Measurements from ENCODE around the gene DR1.
"Not testable (repeated sequence)": the region's sequence is repeated elsewhere in the genome, so short reads cannot be mapped to it uniquely, and the experiment has no call there.

The DR1 gene

GRCh38 chr1:93384656-93385055, 38.9 kb downstream of the DR1 start:
- Histone ChIP-seq H3K9me2 (replicated peaks; ENCODE audit: insufficient read depth, low read length) (no peaks in the 10 kb centered on the region), H2AFZ (ENCODE audit: low read length) (no peak overlapping the region), H4K20me1 (ENCODE audit: insufficient read depth, low read length) (no peaks in the 10 kb centered on the region), H3K9me3 (replicated peaks; ENCODE audit: insufficient read depth, low read length) (no peaks in the 10 kb centered on the region), H3K4me3 (ENCODE audit: low read length) (no peak overlapping the region), H3K4me2 (ENCODE audit: low read depth, low read length) (no peak overlapping the region), H3K27ac (ENCODE audit: low read length) (no peak overlapping the region), H3K4me1 (ENCODE audit: low read length) (no peaks in the 10 kb centered on the region), H3K36me3 (replicated peaks; ENCODE audit: insufficient read depth, low read length) (no peaks in the 10 kb centered on the region), H3K79me2 (ENCODE audit: low read length) (no peaks in the 10 kb centered on the region), H3K27me3 (replicated peaks; ENCODE audit: insufficient read depth, low read length) (no peaks in the 10 kb centered on the region), H3F3A (ENCODE audit: insufficient read depth, low read length) (no peaks in the 10 kb centered on the region), H3K9ac (ENCODE audit: low read length) (no peak overlapping the region)
- no peak for DNase-seq
- TF ChIP-seq CTCF (IDR thresholded peaks at IDR 0.05; ENCODE audit: low read length): no peak
- TF ChIP-seq EZH2 (optimal IDR thresholded peaks at IDR 0.05; ENCODE audit: low read depth, low read length): no peak
- no peak for TF ChIP-seq EZH2phosphoT487 (IDR thresholded peaks at IDR 0.05; ENCODE audit: low read length)

GRCh38 chr1:93386268-93386667, 40.6 kb downstream of the DR1 start:
- H3K27ac ChIP-seq (ENCODE audit: low read length); H4K20me1 ChIP-seq (ENCODE audit: insufficient read depth, low read length); H3K9ac ChIP-seq (ENCODE audit: low read length); DNase-seq; H3K27me3 ChIP-seq (replicated peaks; ENCODE audit: insufficient read depth, low read length); H3F3A ChIP-seq (ENCODE audit: insufficient read depth, low read length); H3K79me2 ChIP-seq (ENCODE audit: low read length); H3K4me3 ChIP-seq (ENCODE audit: low read length); H3K4me2 ChIP-seq (ENCODE audit: low read depth, low read length); H3K9me2 ChIP-seq (replicated peaks; ENCODE audit: insufficient read depth, low read length); H3K36me3 ChIP-seq (replicated peaks; ENCODE audit: insufficient read depth, low read length); H2AFZ ChIP-seq (ENCODE audit: low read length); H3K4me1 ChIP-seq (ENCODE audit: low read length); H3K9me3 ChIP-seq (replicated peaks; ENCODE audit: insufficient read depth, low read length): not testable (repeated sequence)

- Histone ChIP-seq H3F3A (ENCODE audit: insufficient read depth, low read length) (no peaks in the 10 kb centered on the region), H3K4me3 (ENCODE audit: low read length) (no peak overlapping the region), H3K36me3 (replicated peaks; ENCODE audit: insufficient read depth, low read length) (no peaks in the 10 kb centered on the region), H3K27me3 (replicated peaks; ENCODE audit: insufficient read depth, low read length) (no peaks in the 10 kb centered on the region), H3K4me2 (ENCODE audit: low read depth, low read length) (no peak overlapping the region), H2AFZ (ENCODE audit: low read length) (no peak overlapping the region), H3K27ac (ENCODE audit: low read length) (no peak overlapping the region), H3K9me3 (replicated peaks; ENCODE audit: insufficient read depth, low read length) (no peaks in the 10 kb centered on the region), H4K20me1 (ENCODE audit: insufficient read depth, low read length) (no peaks in the 10 kb centered on the region), H3K4me1 (ENCODE audit: low read length) (no peaks in the 10 kb centered on the region), H3K79me2 (ENCODE audit: low read length) (no peaks in the 10 kb centered on the region), H3K9ac (ENCODE audit: low read length) (no peak overlapping the region), H3K9me2 (replicated peaks; ENCODE audit: insufficient read depth, low read length) (no peaks in the 10 kb centered on the region)
- TF ChIP-seq EZH2 (optimal IDR thresholded peaks at IDR 0.05; ENCODE audit: low read depth, low read length) (no peak), EZH2phosphoT487 (IDR thresholded peaks at IDR 0.05; ENCODE audit: low read length) (no peak), CTCF (IDR thresholded peaks at IDR 0.05; ENCODE audit: low read length) (no peak)
- DNase-seq: no peak
Measured at GRCh38 chr1:93394514-93394913, 48.8 kb downstream of the DR1 start.

- Histone ChIP-seq H3K4me2 (ENCODE audit: low read depth, low read length) (no peak overlapping the region), H3K9me2 (replicated peaks; ENCODE audit: insufficient read depth, low read length) (no peaks in the 10 kb centered on the region), H3K79me2 (ENCODE audit: low read length) (no peaks in the 10 kb centered on the region), H4K20me1 (ENCODE audit: insufficient read depth, low read length) (no peaks in the 10 kb centered on the region), H3K27ac (ENCODE audit: low read length) (no peak overlapping the region), H3K9ac (ENCODE audit: low read length) (no peak overlapping the region), H3K27me3 (replicated peaks; ENCODE audit: insufficient read depth, low read length) (no peaks in the 10 kb centered on the region), H3K4me3 (ENCODE audit: low read length) (no peak overlapping the region), H2AFZ (ENCODE audit: low read length) (no peak overlapping the region), H3K4me1 (ENCODE audit: low read length) (no peaks in the 10 kb centered on the region), H3K36me3 (replicated peaks; ENCODE audit: insufficient read depth, low read length) (no peaks in the 10 kb centered on the region), H3F3A (ENCODE audit: insufficient read depth, low read length) (no peaks in the 10 kb centered on the region), H3K9me3 (replicated peaks; ENCODE audit: insufficient read depth, low read length) (no peaks in the 10 kb centered on the region)
- no peak for TF ChIP-seq CTCF (IDR thresholded peaks at IDR 0.05; ENCODE audit: low read length)
- no peak for TF ChIP-seq EZH2 (optimal IDR thresholded peaks at IDR 0.05; ENCODE audit: low read depth, low read length)
- no peak for DNase-seq
Measured at GRCh38 chr1:93395195-93395594, 49.5 kb downstream of the DR1 start.
